NCI-H1930 (cell line): ENCODE data around the gene KLHDC7B.
"Not testable (repeated sequence)": the region's sequence is repeated elsewhere in the genome, so short reads cannot be mapped to it uniquely, and the experiment has no call there.

Experiments
- DNase-seq, 2 experiments: peaks; one replicate each; lab custom pipeline; 2025; lab: John Stamatoyannopoulos, UW

KLHDC7B gene

GRCh38 chr22:50529897-50530579 lies 15.7 kb upstream of the KLHDC7B start, which contains the start of gene TYMP:
TSS of gene TYMP (minus strand) at chr22:50530012. CDS start at chr22:50529709, 303 bp downstream.
- DNase-seq, result peak in 1 of 2 experiments; percentile 43

DNA sequence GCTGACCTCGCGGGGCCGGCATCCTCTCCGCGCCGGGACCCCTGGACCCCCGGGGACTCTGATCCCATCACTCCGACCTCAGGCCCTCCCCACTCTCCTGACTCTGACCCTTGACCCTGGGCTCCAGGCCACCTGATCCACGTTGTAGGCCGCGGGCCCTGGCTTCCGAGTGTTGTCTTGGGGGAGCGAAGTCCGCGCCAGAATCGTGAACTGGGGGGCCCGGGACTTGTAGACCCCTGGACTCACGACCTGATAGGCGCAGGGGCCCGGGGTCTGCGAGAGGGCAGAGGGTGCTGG lies 15.2 kb upstream of the KLHDC7B start:
- DNase-seq, result no peak

DNA sequence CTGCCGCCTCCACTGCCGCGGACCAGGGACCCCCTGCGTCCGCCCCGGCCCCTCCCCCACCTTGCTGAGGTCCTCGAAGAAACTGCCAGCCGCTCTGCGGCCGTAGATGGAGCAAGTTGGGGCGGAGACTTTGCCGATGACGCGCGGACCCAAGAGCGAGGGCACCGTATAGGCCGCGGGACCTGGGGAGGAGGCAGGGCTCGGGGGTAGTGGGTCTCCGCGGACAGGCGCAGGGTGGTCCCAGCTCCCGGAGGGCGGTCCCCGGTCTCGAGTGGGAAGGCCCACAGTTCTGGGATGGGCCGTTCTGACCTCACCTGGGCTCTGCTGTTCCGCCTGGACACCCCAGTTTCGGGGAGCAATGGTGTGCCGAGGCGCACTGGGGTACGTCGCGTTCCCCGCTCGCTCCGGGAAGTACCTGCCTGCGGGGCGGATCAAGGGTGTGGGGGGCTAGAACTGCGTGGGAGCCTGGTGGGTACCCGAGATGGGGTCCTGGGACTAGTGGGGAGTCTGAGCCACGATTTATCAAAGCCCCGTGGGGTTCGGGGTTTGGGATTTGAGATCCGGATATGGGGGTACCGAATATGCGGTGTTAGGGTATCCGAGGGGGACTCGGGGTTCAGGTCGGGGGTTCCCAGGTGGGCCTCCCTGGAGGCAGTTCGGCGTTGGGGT lies 14.7 kb upstream of the KLHDC7B start:
- peak; percentile 59 to 74 for DNase-seq

- DNase-seq, result peak in 1 of 2 experiments; percentile 35
Observed at GRCh38 chr22:50531546-50531961, 14.1 kb upstream of the KLHDC7B start.

GRCh38 chr22:50531962-50532674 lies 13.6 kb upstream of the KLHDC7B start:
- no peak for DNase-seq

- no peak for DNase-seq
Observed at GRCh38 chr22:50532824-50533796, 12.6 kb upstream of the KLHDC7B start.

- DNase-seq, result not testable (repeated sequence)
Observed at GRCh38 chr22:50533856-50534711, 11.6 kb upstream of the KLHDC7B start.

GRCh38 chr22:50535113-50535512 lies 10.6 kb upstream of the KLHDC7B start:
- no peak for DNase-seq

- no peak for DNase-seq
Observed at GRCh38 chr22:50536226-50536625, 9.5 kb upstream of the KLHDC7B start.

DNA sequence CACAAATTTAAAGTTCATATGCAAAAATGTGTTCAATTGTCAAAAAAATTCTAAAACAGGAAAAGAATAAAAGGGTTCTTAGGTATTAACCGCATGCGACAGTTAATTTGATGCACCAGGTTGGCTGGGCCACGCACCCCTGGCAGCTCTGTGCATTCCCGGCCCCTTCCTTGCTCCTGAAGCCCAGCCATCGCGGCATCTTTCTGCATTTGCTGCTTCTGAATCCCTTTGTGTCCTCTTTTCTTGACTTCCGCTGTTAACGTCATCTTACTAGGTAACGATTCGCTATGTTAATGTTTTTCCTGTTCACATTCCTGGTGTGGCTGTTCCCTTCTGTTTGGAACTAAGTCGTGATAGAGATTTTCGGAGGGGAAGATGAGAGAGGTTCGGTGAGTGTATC lies 7.9 kb upstream of the KLHDC7B start:
- DNase-seq, result no peak

GRCh38 chr22:50540381-50540780 lies 5.3 kb upstream of the KLHDC7B start:
- no peak for DNase-seq

DNA sequence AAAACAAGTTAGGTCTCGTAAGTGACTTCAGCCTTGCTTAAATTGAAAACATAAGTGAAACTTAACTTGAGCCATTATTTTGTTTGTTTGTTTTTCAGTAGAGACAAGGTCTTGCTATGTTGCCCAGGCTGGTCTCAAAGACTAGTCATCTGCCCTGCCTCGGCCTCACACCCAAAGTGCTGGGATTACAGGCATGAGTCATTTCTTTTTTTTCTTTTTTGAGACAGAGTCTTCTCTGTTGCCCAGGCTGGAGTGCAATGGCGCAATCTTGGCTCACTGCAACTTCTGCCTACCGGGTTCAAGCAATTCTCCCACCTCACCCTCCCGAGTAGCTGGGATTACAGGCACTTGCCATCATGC lies 4.1 kb upstream of the KLHDC7B start:
- not testable (repeated sequence) for DNase-seq

DNA sequence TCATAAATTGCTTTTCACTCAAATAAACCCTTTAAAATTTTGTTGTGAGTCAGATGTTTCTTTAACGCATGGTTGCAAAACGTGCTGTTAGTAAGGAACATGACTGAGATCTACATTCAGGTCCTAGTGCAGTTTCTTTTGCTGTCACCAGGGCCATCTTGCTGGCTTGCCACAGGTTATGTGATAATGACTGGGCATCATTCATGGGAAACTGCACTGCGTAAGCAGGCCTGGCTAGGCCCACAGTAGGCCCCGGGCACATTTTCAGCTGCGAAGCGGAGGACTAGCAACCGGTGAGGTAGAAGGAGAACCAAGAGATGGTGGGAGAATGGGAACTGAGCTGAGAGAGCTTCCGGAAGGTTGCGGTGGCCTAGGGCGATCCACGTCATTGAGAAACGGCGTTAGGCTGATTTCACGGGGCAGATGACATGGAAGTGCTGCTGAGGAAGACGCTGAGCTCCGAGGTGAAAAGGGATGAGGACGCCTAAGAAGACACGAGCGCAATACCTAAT lies 3.2 kb upstream of the KLHDC7B start:
- no peak for DNase-seq

DNA sequence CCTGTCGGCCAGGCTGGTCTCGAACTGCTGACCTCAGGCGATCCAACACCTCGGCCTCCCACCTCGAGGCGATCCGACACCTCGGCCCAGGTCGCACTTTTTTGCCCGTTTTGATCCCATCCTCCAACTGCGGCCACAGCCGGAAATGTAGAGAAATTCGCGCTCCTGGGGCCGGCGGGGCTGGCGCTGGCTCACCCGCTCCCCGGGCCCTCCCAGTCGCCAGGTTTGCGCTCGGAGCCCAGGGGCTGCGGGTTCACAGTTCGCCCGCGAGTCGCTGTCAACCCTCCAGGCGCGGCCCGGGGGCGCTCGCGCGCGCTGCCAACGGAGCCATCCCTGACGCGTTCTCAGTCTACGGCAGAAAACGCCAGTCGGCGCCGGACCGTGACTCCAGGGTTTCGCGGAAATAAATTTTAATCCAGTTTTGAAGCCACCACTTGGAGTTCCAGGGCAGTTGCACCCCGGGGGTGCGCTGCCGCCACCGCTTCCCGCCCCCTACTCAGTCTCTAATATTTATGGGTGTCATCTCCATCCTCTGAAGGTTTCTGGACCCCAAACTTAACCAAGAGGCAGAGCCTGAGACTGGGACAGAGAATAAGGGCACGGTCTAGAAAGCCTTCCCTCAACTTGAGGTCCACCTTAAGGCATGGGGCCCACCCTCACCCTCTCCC lies 1.5 kb upstream of the KLHDC7B start:
- no peak for DNase-seq

GRCh38 chr22:50544746-50545253 lies 899 bp upstream of the KLHDC7B start:
- no peak for DNase-seq

GRCh38 chr22:50546326-50547262 lies 895 bp downstream of the KLHDC7B start:
- no peak for DNase-seq

DNA sequence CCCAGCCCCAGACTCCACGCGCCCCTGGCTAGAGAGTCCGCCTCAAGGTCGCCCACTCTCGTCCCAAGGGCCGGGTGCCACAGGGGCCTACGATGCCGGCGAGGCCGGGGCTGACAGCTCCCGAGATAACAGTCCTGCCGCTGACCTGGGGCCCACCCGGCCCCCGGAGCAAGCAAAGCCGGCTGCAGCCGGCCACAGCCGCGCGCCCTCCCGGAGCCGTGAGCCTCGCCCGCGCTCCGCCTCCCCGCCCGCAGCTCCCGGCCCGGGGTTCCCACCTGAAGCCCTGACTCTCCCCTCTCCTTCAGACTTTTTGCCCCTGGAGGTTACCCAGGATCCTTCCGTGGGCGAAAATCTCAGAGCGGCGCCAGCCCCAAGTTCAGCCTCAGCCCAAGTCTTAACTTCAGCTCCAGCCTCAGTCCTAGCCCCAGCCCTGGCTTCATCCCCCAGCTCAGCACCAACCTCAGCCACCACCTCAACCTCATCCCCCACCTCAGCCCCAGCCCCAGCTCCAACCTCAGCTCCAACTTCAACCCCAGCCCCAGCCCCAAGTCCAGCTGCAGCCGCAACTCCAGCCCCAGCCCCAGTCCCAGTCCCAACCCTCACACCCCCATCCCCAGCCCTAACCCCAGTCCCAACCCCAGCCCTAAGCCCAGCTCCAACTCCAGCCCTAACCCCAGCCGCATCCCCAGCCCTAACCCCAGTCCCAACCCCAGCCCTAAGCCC lies 1.7 kb downstream of the KLHDC7B start:
- DNase-seq, result no peak
